HG02798 (cell line): ENCODE results near the gene VWF.

ENCODE experiments used
- ATAC-seq: cut with Tn5 transposase; IDR thresholded peaks from one replicate; pipeline ENCODE4 v1.9.1; 2021; ENCODE audit warnings: mild to moderate bottlenecking; ENCODE audit not compliant: unreplicated experiment, poor library complexity

The VWF gene

GRCh38 chr12:5966486-5967095 lies 157.9 kb downstream of the VWF start:
- no peak for ATAC-seq

GRCh38 chr12:5965950-5966383 lies 158.5 kb downstream of the VWF start:
- peak; percentile 56 for ATAC-seq

DNA sequence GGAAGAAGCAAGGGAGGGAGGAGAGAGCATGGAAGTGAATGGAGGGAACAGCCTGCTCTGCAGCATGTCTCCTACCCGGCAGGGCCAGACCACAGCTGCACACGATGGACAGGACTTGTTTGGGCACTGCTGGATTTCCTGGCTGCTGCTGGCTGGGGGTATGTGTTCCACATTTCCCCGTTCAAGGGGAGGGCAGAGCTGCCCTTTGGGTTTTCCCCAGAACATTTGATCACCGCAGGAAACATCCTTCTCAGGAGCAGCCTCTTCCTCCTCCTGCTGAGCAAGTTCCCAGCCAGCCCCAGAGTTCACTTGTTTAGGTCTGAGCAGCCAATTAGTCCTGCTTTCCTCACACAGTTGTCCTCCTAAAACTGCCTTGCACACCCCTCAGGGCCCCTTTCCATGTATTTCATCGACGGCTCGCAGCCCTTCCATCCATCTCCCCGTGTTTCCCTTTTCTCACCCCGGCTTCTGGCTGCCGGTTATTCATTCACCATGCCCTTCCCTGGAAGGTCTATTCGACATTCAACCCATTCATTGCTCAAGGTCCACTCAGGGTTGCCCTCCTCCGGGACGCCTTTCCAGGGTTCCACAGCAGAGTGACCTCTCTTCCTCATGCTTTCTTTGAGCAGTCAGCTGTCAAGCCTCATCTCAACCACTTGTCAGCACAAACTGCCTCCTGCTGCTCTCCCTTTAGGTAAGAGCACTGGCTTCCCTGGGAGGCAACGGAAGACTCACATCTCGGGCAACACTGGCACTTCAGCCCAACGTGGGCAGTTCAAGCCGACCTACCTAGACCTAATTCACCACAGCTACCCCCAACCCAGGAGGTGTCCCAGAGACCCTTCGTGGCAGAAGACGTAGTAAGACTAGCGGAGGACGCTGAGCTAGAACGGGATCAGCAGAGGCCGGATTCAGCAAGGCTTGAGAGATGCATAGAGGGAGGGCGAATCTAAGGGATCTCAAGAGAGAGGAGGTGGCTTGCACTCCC lies 159.3 kb downstream of the VWF start:
- ATAC-seq: no peak

- ATAC-seq: no peak
These were observed 161.0 kb downstream of the VWF start for GRCh38 chr12:5963515-5963914.

GRCh38 chr12:5960783-5961182 lies 163.7 kb downstream of the VWF start:
- ATAC-seq: no peak

GRCh38 chr12:5956987-5957386 lies 167.5 kb downstream of the VWF start:
- ATAC-seq: no peak

DNA sequence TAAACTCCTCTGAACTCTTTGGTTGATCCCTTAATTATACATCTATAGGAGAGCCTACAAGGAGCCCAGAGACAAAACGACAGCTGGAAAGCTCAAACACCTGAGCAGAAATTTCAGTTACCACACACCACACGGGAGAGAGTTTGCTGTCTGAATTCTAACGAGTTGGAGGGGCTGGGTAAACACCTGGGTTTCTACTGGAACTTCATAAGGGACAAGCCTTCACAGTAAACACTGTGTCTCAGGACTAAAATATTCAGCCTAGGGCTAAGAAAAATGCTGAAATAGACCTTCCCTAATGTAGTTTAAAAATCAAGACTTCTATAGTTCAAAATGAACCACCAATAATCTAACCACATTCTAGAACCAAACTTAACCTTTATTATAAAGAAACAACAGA lies 169.8 kb downstream of the VWF start:
- ATAC-seq: no peak

DNA sequence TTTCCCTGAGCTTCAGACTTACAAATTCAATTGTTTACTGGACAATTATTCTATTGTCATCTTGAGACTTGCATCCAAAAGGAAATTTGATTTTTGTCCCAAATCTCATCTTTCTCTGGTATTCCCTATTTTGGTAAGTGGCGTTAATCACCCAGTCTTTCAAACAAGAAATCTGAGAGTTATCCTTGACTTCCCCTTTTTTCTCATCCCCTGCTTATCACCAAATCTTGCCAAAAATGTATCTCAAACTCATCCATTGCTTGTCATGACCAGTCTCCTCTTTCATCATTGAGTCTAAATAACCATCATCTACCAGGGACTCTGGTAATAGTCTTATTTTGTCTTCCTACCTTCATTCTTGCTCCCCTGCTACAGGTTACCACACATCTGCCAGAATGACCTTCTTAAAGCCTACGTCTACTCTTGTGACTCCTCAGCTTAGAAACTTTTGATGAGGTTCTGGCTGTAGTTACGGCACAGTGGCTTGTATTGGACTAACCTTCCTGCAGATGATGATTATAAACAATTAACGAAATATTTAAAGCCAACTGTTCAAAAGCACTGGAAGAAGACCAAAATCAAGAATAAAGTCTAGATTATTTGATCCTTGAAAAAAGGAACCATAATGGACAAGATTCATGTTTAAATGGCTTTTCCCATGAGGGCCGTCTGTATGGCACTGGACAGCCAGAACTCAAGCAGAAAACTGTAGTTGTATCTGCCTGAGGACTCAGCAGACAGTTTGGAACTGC lies 170.5 kb downstream of the VWF start:
- no peak for ATAC-seq

DNA sequence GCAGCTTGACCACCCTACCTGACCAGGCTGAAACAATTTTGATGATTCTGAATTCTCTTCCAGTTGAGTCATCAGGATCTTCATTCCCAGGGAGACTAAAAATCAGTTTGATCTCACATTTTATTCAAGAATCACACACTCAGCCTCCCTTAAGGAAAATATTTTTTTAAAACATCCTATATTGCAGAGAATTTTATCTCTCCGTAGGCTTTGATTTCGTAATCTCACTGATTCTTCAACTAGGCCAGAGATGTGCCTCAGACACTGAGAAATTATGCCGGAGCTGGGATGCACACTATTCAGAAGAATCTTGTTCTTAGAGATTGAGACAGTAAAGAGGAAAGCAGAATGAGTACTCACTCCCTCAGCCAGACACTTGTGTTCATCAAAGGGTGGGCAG lies 172.4 kb downstream of the VWF start:
- no peak for ATAC-seq

DNA sequence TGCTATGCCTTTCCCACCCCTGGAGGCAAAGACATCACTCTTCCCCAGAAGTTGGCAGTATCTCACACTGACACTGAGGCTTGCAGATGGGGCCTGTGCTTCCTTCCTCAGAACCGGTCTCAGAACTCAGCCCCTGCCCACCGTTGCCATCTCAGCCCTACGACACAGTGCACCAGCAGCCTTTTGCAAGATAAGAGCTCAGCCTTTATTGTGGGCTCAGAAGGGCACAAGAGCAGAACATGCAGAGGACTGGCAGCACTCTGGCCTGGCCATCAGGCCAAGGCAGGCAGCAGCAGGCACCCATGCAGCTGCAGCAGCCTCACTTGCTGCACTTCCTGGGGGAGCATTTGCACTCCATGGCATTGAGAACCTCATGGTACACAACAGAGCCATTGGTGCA lies 175.8 kb downstream of the VWF start:
- ATAC-seq: no peak

GRCh38 chr12:5947006-5947405 lies 177.5 kb downstream of the VWF start:
- ATAC-seq: no peak

GRCh38 chr12:5946388-5946787 lies 178.1 kb downstream of the VWF start:
- no peak for ATAC-seq

DNA sequence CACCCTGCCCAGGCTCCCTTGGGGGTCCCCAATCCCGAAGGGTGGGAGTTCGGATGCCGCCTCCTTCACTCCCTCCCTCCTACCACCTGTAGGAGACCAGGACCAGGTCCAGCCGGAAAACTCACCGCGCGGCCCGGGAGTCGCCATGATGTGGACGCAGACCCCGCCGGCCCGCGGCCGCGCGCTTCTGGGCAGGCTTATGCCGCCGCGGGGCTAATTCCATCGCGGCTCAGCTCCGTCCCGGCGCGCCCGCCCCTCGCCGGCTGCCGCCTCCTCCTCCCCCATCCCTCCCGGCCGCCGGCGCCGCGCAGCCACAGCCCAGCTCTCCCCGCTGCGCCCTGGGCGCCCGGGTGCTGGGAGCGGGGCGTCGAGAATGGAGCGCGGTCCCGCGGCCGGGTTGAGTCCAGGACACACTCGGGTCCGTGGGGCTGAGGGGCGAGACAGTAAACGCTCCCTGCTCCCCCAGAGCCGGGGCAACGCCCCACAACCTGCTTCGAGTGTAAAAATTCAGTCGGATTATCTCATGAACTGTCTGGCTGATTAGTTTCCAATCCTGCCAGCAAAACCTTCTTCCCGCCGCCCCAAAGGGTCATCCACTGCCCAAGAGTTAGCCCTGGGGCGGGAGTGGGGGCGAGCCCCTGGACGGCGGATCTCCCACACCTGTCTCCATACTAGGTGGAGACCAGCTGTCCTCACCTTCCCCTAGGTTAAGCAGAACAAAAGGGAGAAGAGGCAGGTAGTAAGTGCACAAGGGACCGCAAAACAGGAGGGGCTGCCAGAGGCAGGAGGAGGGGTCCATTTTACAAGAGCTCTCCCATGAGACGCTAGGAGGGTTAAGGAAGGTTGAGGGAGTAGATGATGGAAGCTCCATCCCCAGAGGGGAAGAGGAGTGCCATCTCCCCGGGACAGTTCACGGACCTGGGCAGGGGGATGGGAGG lies 179.1 kb downstream of the VWF start, which contains the start of gene ANO2:
ANO2 (minus strand) TSS at position 189 of the 938 bp plus-strand sequence; CDS start at position 147, 42 bp downstream.
- ATAC-seq: no peak

DNA sequence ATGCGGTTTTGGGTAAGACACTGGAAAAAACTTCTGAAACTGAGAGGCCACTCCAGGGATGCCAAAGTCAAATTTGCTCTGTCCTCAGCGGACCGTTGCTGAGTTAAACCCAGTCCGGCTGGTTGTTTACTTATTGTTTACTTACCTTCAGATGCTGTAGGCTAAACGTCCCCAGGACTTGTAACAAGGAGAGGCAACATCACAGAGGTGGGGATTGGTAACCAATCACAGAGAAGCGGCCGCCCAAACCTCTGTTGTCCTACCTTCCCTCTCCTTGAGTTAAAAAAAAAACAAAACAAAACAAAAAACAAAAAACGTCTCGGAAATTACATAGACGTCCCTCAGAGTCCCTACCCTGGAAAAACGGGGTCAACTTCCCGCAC lies 179.8 kb downstream of the VWF start:
- no peak for ATAC-seq

DNA sequence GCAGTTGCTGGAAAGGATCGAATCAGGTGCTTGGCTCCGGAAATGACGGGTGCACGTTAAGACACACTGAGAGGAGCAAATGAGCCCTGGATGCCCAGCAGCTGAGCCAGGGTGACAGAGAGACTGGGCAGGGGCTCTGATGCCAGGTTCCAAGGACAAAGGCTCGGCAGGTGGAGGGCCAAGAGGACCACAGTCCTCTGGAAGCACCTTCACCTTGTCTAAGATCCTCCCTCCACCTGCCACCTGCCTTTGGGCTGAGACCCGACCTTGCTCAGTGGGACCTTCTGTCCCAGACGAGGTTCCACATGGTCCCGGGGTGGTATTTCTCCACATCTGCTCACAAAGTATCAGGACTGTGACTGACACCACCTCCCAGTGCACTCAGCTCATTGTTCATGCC lies 180.4 kb downstream of the VWF start:
- ATAC-seq: no peak

- no peak for ATAC-seq
These were observed 182.6 kb downstream of the VWF start for GRCh38 chr12:5941907-5942306.

- ATAC-seq: no peak
These were observed 196.5 kb downstream of the VWF start for GRCh38 chr12:5927732-5928516.

GRCh38 chr12:5925646-5926045 lies 198.8 kb downstream of the VWF start:
- no peak for ATAC-seq

DNA sequence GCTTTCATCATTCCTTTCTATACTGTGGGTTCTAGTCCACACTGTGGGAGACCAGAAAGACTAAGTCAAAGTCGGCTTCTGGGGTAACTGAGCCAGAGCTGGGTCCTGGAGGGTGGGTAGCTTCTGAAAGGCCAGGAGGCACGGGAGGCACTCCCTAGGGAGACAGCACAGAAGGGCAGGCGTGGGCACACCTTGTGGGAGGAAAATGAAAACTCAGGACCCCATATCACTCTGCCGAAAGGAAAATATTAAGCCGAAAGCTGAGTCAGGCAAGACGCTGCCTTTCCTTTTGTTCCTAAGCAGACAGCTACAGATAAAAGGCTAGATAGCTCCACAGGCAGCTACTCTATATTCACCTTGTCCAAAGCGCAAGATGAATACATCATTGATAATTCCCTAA lies 200.1 kb downstream of the VWF start:
- ATAC-seq: no peak
